KMS-11 (cell line): ENCODE results near the gene DVL1.
A peak's percentile ranks its signal among the peaks of the same experiment; 100 is the strongest.

Source experiments
- H2AFZ ChIP-seq: fragments of 200-600 bp; sonication (generic); 2 replicates; pipeline ENCODE4 v1.6.1; 2016; ENCODE audit warnings: antibody characterized with exemption, mixed run types, low read depth
- H3K27ac ChIP-seq: fragments of 200-600 bp; sonication (generic); 2 replicates; pipeline ENCODE4 v1.6.1; 2016; ENCODE audit warnings: mild to moderate bottlenecking, mixed run types
- H3K27me3 ChIP-seq: fragments of 200-600 bp; sonication (generic); 2 replicates; pipeline ENCODE4 v1.6.1; 2017; ENCODE audit warnings: mild to moderate bottlenecking, low read depth, mixed run types, moderate library complexity; ENCODE audit not compliant: insufficient read depth
- H3K36me3 ChIP-seq: fragments of 200-600 bp; sonication (generic); 2 replicates; pipeline ENCODE4 v1.6.1; 2017; ENCODE audit warnings: mild to moderate bottlenecking, mixed run types; ENCODE audit not compliant: insufficient read depth
- H3K4me1 ChIP-seq: fragments of 200-600 bp; sonication (generic); 2 replicates; pipeline ENCODE4 v1.6.1; 2016; ENCODE audit warnings: mild to moderate bottlenecking, low read depth, mixed run types; ENCODE audit not compliant: poor library complexity, severe bottlenecking
- H3K4me2 ChIP-seq: fragments of 200-600 bp; sonication (generic); 2 replicates; pipeline ENCODE4 v1.7.0; 2016; ENCODE audit warnings: mild to moderate bottlenecking, mixed run types
- H3K4me3 ChIP-seq: fragments of 200-600 bp; sonication (generic); IDR thresholded peaks from 2 replicates; pipeline ENCODE4 v1.6.1; 2017; ENCODE audit warnings: low read depth, low read length, mixed read lengths; ENCODE audit not compliant: insufficient read depth
- H3K79me2 ChIP-seq: fragments of 200-600 bp; sonication (generic); 2 replicates; pipeline ENCODE4 v1.6.1; 2016; ENCODE audit warnings: low read depth, mixed run types; ENCODE audit not compliant: insufficient read depth
- H3K9ac ChIP-seq: fragments of 200-600 bp; sonication (generic); 2 replicates; pipeline ENCODE4 v1.6.1; 2016; ENCODE audit warnings: mild to moderate bottlenecking, mixed run types
- H4K20me1 ChIP-seq: fragments of 200-600 bp; sonication (generic); 2 replicates; pipeline ENCODE4 v1.6.1; 2016; ENCODE audit warnings: mild to moderate bottlenecking, mixed run types; ENCODE audit not compliant: insufficient read depth
- TF ChIP-seq, protein P1 (sequence below): fragments of 200-600 bp; sonication (generic); conservative IDR thresholded peaks from 2 replicates; pipeline ENCODE4 v1.6.1; 2017; ENCODE audit warnings: low read depth, mild to moderate bottlenecking, antibody characterized with exemption, low read length, moderate library complexity, mixed read lengths

DVL1 gene

DNA sequence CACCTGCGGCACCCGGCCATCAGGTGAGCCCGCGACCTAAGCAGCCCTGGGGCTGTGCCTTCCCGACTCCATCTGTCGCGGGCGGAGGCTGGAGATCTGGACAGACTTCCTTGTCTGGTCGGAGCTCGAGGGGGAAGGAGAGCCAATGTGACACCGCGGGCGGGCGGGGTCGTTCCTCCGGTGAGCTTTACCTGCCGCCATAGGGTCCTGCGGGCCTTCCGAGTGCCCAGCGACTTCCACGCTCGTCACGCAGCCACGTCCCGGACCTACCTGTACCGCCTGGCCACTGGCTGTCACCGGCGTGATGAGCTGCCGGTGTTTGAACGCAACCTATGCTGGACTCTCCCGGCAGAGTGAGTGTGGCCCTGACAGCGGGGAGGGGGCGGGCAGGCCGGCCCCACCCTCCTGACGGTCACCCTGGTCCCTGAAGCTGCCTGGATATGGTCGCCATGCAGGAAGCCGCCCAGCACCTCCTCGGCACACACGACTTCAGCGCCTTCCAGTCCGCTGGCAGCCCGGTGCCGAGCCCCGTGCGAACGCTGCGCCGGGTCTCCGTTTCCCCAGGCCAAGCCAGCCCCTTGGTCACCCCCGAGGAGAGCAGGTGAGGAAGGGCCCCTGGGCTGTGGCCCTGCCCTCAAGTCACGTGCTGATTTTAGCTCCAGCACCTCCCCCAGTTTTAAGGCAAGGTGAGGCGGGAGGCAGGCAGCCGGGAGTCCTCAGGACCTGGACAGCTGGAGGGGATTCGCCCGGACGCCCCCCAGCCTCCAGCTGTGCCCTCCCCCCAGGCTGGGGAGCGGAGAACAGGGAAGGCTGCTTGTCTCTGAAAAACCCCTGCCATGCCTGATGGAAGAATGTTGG is 39.7 kb downstream of the DVL1 start:
- H3K36me3 ChIP-seq: no peaks in the 10 kb centered on the region
- H3K4me2 ChIP-seq: peak overlapping the region; percentile 80
- H3K79me2 ChIP-seq: peaks cover 34% of the 10 kb centered on the region
- peaks cover 15% of the 10 kb centered on the region for H3K4me1 ChIP-seq
- no peaks in the 10 kb centered on the region for H3K27me3 ChIP-seq
- no peak overlapping the region for H3K4me3 ChIP-seq
- peak overlapping the region; percentile 89 for H3K9ac ChIP-seq
- H2AFZ ChIP-seq: peak overlapping the region; percentile 67
- TF ChIP-seq, protein P1, sequence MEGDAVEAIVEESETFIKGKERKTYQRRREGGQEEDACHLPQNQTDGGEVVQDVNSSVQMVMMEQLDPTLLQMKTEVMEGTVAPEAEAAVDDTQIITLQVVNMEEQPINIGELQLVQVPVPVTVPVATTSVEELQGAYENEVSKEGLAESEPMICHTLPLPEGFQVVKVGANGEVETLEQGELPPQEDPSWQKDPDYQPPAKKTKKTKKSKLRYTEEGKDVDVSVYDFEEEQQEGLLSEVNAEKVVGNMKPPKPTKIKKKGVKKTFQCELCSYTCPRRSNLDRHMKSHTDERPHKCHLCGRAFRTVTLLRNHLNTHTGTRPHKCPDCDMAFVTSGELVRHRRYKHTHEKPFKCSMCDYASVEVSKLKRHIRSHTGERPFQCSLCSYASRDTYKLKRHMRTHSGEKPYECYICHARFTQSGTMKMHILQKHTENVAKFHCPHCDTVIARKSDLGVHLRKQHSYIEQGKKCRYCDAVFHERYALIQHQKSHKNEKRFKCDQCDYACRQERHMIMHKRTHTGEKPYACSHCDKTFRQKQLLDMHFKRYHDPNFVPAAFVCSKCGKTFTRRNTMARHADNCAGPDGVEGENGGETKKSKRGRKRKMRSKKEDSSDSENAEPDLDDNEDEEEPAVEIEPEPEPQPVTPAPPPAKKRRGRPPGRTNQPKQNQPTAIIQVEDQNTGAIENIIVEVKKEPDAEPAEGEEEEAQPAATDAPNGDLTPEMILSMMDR: no peak
- no peaks in the 10 kb centered on the region for H4K20me1 ChIP-seq
- H3K27ac ChIP-seq: peak overlapping the region; percentile 66; the same call in 1 of the 2 replicates

DNA sequence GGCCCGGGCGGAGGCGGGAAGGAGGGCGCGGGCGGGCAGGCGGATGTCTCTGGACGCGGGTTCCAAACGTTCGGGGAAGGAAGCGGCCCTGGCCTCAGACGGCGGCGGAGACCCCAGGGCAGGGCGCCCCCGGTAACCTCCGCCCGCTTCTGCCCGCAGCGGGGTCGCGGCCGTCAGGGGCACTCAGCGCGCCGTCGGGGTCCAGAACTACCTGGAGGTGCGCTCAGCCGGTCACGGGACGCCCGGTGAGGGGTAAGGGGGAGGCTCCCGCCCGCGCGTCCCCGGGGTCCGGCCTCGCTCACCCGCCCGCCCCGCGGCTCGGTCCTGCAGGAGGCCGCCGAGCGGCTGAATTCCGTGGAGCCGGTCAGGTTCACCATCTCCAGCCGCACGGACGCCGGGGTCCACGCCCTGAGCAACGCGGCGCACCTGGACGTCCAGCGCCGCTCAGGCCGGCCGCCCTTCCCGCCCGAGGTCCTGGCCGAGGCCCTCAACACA is 40.4 kb downstream of the DVL1 start:
- H2AFZ ChIP-seq: peak overlapping the region; percentile 67
- peak overlapping the region; percentile 89 for H3K9ac ChIP-seq
- H3K79me2 ChIP-seq: peaks cover 35% of the 10 kb centered on the region
- H3K4me2 ChIP-seq: peak overlapping the region; percentile 80
- no peaks in the 10 kb centered on the region for H3K27me3 ChIP-seq
- TF ChIP-seq, protein P1: no peak
- H4K20me1 ChIP-seq: no peaks in the 10 kb centered on the region
- peaks cover 17% of the 10 kb centered on the region for H3K4me1 ChIP-seq
- H3K4me3 ChIP-seq: no peak overlapping the region
- peak overlapping the region; percentile 66 for H3K27ac ChIP-seq
- no peaks in the 10 kb centered on the region for H3K36me3 ChIP-seq

DNA sequence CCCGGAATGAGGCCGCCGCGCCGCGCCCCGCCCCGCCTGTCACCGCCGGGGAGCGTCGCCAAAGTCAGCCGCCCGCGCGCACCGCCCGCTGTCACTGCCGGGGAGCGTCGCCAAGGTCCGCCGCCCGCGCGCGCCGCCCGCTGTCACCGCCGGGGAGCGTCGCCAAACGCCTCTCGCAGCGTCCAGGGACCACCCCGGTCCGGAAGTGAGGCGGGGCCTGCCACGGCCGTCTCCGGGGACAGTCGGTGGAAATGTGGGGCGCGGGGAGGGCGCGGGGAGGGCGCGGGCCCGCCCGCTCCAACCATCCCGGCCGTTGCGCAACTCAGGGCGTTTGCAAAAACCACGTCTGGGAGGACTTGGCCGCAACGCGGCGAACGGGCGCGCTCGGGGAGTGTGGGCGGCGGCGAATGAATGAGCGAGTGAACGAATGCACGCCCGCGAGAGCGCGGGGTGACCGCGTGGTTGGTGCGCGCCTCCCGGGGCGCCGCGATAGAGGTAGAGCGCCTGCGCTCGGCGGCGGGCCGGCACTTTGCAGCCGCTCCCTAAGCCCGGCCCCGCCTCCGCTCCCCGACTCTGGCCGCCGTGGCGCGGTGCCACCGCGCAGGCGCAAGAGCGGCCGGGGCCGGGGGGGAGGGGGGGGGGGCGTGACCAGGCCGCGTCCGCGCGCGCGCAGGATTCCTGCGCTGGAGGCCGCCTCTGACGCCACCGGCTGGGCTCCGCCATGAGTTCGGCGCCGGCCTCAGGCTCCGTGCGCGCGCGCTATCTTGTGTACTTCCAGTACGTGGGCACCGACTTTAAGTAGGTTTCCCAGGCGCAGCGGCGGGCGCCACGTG is 41.1 kb downstream of the DVL1 start, which contains the start of the genes ACAP3 and PUSL1:
ACAP3 (minus strand) TSS at position 8 of the 833 bp plus-strand sequence. CDS start 115 bp downstream, outside the sequence.
PUSL1 (plus strand) TSS at position 675 of the 833 bp plus-strand sequence; CDS start at position 722, 47 bp downstream.
- peak within 1 kb of the TSS; percentile 87 for H3K27ac ChIP-seq
- H3K9ac ChIP-seq: peak within 1 kb of the TSS; percentile 89

More for the DNA sequence above, 41.1 kb downstream of the DVL1 start, which contains the start of the genes ACAP3 and PUSL1:
- no peaks in the 10 kb centered on the region for H3K36me3 ChIP-seq
- no peaks in the 10 kb centered on the region for H3K27me3 ChIP-seq
- H4K20me1 ChIP-seq: no peaks in the 10 kb centered on the region
- peak within 1 kb of the TSS; percentile 80 for H3K4me2 ChIP-seq
- peaks cover 17% of the 10 kb centered on the region for H3K4me1 ChIP-seq
- TF ChIP-seq, protein P1: no peak
- peak within 1 kb of the TSS; percentile 69 for H3K4me3 ChIP-seq
- H2AFZ ChIP-seq: peak within 1 kb of the TSS; percentile 79
- H3K79me2 ChIP-seq: peaks cover 35% of the 10 kb centered on the region
